HFFc6 (cell line): Measurements from ENCODE around the gene FBXL13. TPM values are rescaled to one million over a fixed set of nuclear protein-coding genes. Genes with fewer than 3 reads are reported as not detected.
"Not testable (repeated sequence)": the region's sequence is repeated elsewhere in the genome, so short reads cannot be mapped to it uniquely, and the experiment has no call there.

Experiments used
- DNase-seq: peaks from one replicate; pipeline ENCODE4 v3.0.0-alpha.2; 2018
- H3K27ac Mint-ChIP-seq: 2 replicates; pipeline ENCODE4 v1.8.0; 2020; ENCODE audit warnings: mild to moderate bottlenecking, mixed read lengths
- H3K27me3 Mint-ChIP-seq: 2 replicates; pipeline ENCODE4 v1.8.0; 2021; ENCODE audit warnings: mild to moderate bottlenecking, moderate library complexity, mixed read lengths; ENCODE audit not compliant: insufficient read depth
- H3K36me3 Mint-ChIP-seq: 2 replicates; pipeline ENCODE4 v1.8.0; 2021; ENCODE audit warnings: low read depth, mixed read lengths
- H3K4me1 Mint-ChIP-seq: 2 replicates; pipeline ENCODE4 v1.8.0; 2020; ENCODE audit warnings: low read depth, mixed read lengths
- H3K4me3 Mint-ChIP-seq: 2 replicates; pipeline ENCODE4 v1.8.0; 2020; ENCODE audit warnings: mild to moderate bottlenecking, moderate library complexity, mixed read lengths
- H3K9me3 Mint-ChIP-seq: 2 replicates; pipeline ENCODE4 v1.8.0; 2020; ENCODE audit warnings: mild to moderate bottlenecking, mixed read lengths
- CTCF ChIP-seq: fragments of 200-600 bp; sonication (generic); IDR thresholded peaks from 2 replicates; pipeline ENCODE4 v1.5.0; 2021; ENCODE audit warnings: antibody characterized with exemption, mild to moderate bottlenecking
- total RNA-seq, 6 experiments: library from RNA; stranded (reverse); fragmentation: NEBNext Ultra II Directional; extraction: Animal tissue kit (Norgen Biotek cat#: 25700); gene quantifications; 2 replicates in 1 of 6; 3 replicates in 5 of 6; pipeline ENCODE4 v1.2.3, GENCODE V29; 2021

FBXL13 gene
- total RNA-seq, 6 experiments from 2014 or later: 0.43 to 0.74 (median 0.56) TPM

- Mint-ChIP-seq H3K36me3 (no peaks in the 10 kb centered on the region), H3K27ac (no peak overlapping the region), H3K4me1 (peaks cover 6% of the 10 kb centered on the region), H3K9me3 (no peaks in the 10 kb centered on the region), H3K4me3 (no peak overlapping the region), H3K27me3 (no peaks in the 10 kb centered on the region; the same call in 1 of the 2 replicates)
- no peak for TF ChIP-seq CTCF
- DNase-seq: no peak
Measured at GRCh38 chr7:103031781-103032180, 42.8 kb downstream of the FBXL13 start.

DNA sequence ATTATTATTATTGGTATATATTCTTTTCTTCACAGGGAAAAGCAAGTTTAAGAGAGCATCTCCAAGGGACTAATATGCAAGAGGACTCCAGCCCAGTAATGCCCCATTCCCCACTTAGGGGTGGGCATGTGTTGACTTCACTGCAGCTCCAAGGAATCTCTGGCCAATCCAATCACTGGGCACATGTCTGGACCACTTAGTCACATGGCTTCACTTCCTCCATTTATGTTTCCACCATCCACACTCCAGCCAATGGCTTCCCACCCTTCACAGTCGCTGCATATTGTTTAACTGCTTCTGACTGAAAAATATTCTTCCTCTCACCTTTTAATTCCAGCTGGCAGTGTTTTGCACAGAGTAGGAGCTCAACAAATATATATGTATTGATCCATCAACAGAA is 43.6 kb downstream of the FBXL13 start:
- H3K27ac Mint-ChIP-seq: no peak overlapping the region
- H3K27me3 Mint-ChIP-seq: no peaks in the 10 kb centered on the region; the same call in 1 of the 2 replicates
- peaks cover 6% of the 10 kb centered on the region for H3K4me1 Mint-ChIP-seq
- DNase-seq: no peak
- H3K36me3 Mint-ChIP-seq: no peaks in the 10 kb centered on the region
- no peak for TF ChIP-seq CTCF
- H3K4me3 Mint-ChIP-seq: no peak overlapping the region
- no peaks in the 10 kb centered on the region for H3K9me3 Mint-ChIP-seq

- peaks cover 13% of the 10 kb centered on the region for H3K9me3 Mint-ChIP-seq
- H3K4me3 Mint-ChIP-seq: no peak overlapping the region
- DNase-seq: no peak
- H3K27ac Mint-ChIP-seq: no peak overlapping the region
- no peaks in the 10 kb centered on the region for H3K4me1 Mint-ChIP-seq
- H3K27me3 Mint-ChIP-seq: no peaks in the 10 kb centered on the region
- H3K36me3 Mint-ChIP-seq: peaks cover 6% of the 10 kb centered on the region; the same call in 1 of the 2 replicates
- TF ChIP-seq CTCF: no peak
Measured at GRCh38 chr7:103025341-103025740, 49.3 kb downstream of the FBXL13 start.

DNA sequence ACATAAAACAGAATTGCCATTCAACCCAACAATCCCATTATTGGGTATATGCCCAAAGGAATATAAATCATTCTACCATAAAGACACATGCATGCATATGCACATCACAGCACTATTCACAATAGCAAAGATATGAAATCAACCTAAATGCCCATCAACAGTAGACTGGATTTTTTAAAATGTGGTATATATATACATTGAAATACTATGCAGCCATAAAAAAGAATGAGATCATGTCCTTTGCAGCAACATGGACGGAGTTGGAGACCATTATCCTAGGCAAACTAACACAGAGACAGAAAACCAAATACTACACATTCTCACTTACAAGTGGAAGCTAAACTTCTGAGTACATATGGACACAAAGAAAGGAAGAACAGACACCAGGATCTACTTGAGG is 51.0 kb downstream of the FBXL13 start:
- H3K9me3 Mint-ChIP-seq: peaks cover 17% of the 10 kb centered on the region
- H3K27ac Mint-ChIP-seq, DNase-seq, H3K27me3 Mint-ChIP-seq, H3K4me3 Mint-ChIP-seq, H3K36me3 Mint-ChIP-seq, H3K4me1 Mint-ChIP-seq: not testable (repeated sequence)

- not testable (repeated sequence) for DNase-seq, H3K27ac Mint-ChIP-seq, H3K4me3 Mint-ChIP-seq, H3K27me3 Mint-ChIP-seq, H3K4me1 Mint-ChIP-seq
- Mint-ChIP-seq H3K9me3 (peaks cover 23% of the 10 kb centered on the region), H3K36me3 (peaks cover 16% of the 10 kb centered on the region)
Measured at GRCh38 chr7:103021490-103021889, 53.1 kb downstream of the FBXL13 start.

DNA sequence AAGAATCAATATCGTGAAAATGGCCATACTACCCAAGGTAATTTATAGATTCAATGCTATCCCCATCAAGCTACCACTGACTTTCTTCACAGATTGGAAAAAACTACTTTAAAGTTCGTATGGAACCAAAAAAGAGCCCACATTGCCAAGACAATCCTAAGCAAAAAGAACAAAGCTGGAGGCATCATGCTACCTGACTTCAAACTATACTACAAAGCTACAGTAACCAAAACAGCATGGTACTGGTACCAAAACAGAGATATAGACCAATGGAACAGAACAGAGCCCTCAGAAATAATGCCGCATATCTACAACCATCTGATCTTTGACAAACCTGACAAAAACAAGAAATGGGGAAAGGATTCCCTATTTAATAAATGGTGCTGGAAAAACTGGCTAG is 53.7 kb downstream of the FBXL13 start:
- H3K4me1 Mint-ChIP-seq, H3K27me3 Mint-ChIP-seq, DNase-seq, H3K27ac Mint-ChIP-seq, H3K4me3 Mint-ChIP-seq: not testable (repeated sequence)
- peaks cover 23% of the 10 kb centered on the region for H3K9me3 Mint-ChIP-seq
- peaks cover 16% of the 10 kb centered on the region for H3K36me3 Mint-ChIP-seq

- peaks cover 23% of the 10 kb centered on the region for H3K9me3 Mint-ChIP-seq
- peaks cover 16% of the 10 kb centered on the region for H3K36me3 Mint-ChIP-seq
- H3K27me3 Mint-ChIP-seq, DNase-seq, H3K4me1 Mint-ChIP-seq, H3K4me3 Mint-ChIP-seq, H3K27ac Mint-ChIP-seq: not testable (repeated sequence)
Measured at GRCh38 chr7:103018295-103018694, 56.3 kb downstream of the FBXL13 start.

- no peaks in the 10 kb centered on the region for H3K36me3 Mint-ChIP-seq
- no peak overlapping the region for H3K4me3 Mint-ChIP-seq
- H3K9me3 Mint-ChIP-seq: no peaks in the 10 kb centered on the region
- no peak overlapping the region for H3K27ac Mint-ChIP-seq
- no peak for DNase-seq
- peaks cover 13% of the 10 kb centered on the region for H3K4me1 Mint-ChIP-seq
- H3K27me3 Mint-ChIP-seq: peaks cover 6% of the 10 kb centered on the region
- TF ChIP-seq CTCF: no peak
Measured at GRCh38 chr7:103011650-103012049, 62.9 kb downstream of the FBXL13 start.
